NB4 (cell line): ENCODE results near the gene EVA1C.
"Not testable (repeated sequence)": the region's sequence is repeated elsewhere in the genome, so short reads cannot be mapped to it uniquely, and the experiment has no call there.

ENCODE experiments used
- DNase-seq: peaks from one replicate; pipeline ENCODE4 v3.0.0; 2010; ENCODE audit warnings: low read depth
- H3K4me3 ChIP-seq: one replicate; pipeline ENCODE4 v1.5.1; 2011; ENCODE audit warnings: mild to moderate bottlenecking, low read depth, low read length, moderate library complexity
- CTCF ChIP-seq: IDR thresholded peaks from one replicate; pipeline ENCODE4 v1.5.1; 2012; ENCODE audit warnings: low read depth, low read length
- MAX ChIP-seq: IDR thresholded peaks from 2 replicates; pipeline ENCODE4 v1.6.1; 2011; ENCODE audit warnings: low read depth, low read length
- MYC ChIP-seq: IDR thresholded peaks from 2 replicates; pipeline ENCODE4 v1.6.1; 2011; ENCODE audit warnings: low read depth, low read length
- POLR2A ChIP-seq: IDR thresholded peaks from 2 replicates; pipeline ENCODE4 v1.6.1; 2011; ENCODE audit warnings: mild to moderate bottlenecking; ENCODE audit not compliant: insufficient read length; ENCODE audit errors: extremely low read depth

Gene EVA1C

GRCh38 chr21:32558106-32558505, 145.6 kb downstream of the EVA1C start:
- H3K4me3 ChIP-seq: no peak overlapping the region
- TF ChIP-seq MYC (no peak), POLR2A (no peak), CTCF (no peak), MAX (no peak)
- no peak for DNase-seq

GRCh38 chr21:32559006-32559610, 146.6 kb downstream of the EVA1C start:
- no peak for TF ChIP-seq CTCF
- TF ChIP-seq POLR2A: no peak
- TF ChIP-seq MAX: no peak
- TF ChIP-seq MYC: no peak
- H3K4me3 ChIP-seq: no peak overlapping the region

DNA sequence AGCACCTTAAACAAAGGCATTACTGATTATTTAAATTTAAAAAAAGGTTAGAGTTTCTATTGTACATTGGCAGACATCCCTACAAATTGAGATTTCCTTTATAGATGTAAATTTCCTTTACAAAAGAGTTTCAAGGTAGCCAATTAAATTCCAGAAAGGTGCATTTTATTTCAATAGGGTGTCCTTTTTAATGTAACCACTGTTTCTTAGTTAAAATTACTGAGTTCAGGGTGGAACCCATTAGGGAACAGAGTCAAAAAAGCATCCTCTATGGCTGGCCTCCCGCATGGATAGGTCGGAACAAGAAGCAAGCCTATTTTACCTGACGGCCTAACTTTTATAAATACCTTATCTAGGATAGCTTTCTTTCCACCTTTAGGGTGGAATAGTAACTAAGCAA, 148.4 kb downstream of the EVA1C start:
- DNase-seq: no peak
- TF ChIP-seq MYC: no peak
- no peak for TF ChIP-seq POLR2A
- TF ChIP-seq MAX: no peak
- no peak overlapping the region for H3K4me3 ChIP-seq

More at GRCh38 chr21:32559006-32559610, 146.6 kb downstream of the EVA1C start:
- DNase-seq: no peak

GRCh38 chr21:32561476-32561875, 149.0 kb downstream of the EVA1C start:
- not testable (repeated sequence) for H3K4me3 ChIP-seq, DNase-seq

DNA sequence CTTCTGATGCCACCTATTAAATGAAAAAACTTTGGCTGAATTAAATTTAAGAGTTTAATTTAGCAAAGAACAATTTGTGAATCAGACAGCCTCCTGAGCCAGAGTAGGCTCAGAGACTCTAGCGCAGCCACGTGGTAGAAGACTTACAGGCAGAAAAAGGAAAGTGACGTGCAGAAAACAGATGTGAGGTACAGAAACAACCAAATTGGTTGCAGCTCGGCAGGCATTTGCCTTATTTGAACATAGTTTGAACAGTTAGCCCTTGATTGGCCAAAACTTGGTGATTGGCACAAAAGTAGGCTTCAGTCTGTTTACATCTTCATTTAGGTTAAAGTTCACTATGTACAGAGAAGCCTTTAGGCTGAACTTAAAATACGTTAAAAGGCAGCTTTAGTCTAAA, 149.9 kb downstream of the EVA1C start:
- TF ChIP-seq MYC (no peak), MAX (no peak), POLR2A (no peak), CTCF (no peak)
- no peak for DNase-seq
- H3K4me3 ChIP-seq: no peak overlapping the region

DNA sequence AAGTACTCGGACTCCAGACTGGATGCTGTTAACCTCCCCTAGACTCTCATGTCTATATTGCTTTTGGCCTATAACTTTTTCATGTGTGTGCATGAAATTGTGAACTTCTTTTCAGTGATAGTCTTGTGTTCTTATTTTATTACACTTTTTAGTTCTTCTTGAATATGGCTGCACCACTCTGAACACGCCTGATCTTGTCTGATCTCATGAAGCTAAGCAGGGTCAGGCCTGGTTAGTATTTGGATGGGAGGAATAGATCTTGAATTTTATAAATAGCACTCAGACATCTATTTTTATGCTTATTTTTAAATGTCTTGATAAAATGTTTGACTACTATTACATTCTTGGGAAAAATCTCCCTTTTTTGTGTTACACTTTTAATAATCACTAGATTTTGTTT, 150.4 kb downstream of the EVA1C start:
- no peak for DNase-seq
- no peak overlapping the region for H3K4me3 ChIP-seq
- no peak for TF ChIP-seq MAX
- no peak for TF ChIP-seq MYC
- TF ChIP-seq CTCF: no peak
- no peak for TF ChIP-seq POLR2A
